ENCODE results near the gene HSPA8. TPM values are rescaled to one million over a fixed set of nuclear protein-coding genes. Genes with fewer than 3 reads are reported as not detected.
"Not testable (repeated sequence)": the region's sequence is repeated elsewhere in the genome, so short reads cannot be mapped to it uniquely, and the experiment has no call there.

HSPA8 gene
- total RNA-seq, 2 experiments from 2014 or later: 788 to 811 TPM

DNA sequence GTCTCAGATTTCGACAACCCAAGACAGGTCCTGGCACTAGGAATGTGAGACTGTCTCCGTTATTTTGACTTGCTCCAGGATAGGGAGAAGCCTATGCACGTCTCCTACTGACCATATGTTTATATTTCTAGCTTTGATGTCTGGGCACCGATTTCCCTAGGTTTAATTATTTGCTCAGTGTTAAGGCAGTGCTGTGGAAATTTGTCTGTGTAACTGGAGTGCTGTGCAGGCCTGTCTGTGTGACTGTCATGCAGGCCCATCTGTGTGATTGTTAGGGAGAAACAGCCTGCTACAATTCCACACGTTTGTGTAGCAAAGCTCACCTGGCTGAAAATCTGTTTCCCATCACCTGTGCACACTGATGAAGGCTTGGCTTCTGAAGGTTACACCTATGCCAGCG, 29.6 kb upstream of the HSPA8 start:
- TF ChIP-seq, protein P1, sequence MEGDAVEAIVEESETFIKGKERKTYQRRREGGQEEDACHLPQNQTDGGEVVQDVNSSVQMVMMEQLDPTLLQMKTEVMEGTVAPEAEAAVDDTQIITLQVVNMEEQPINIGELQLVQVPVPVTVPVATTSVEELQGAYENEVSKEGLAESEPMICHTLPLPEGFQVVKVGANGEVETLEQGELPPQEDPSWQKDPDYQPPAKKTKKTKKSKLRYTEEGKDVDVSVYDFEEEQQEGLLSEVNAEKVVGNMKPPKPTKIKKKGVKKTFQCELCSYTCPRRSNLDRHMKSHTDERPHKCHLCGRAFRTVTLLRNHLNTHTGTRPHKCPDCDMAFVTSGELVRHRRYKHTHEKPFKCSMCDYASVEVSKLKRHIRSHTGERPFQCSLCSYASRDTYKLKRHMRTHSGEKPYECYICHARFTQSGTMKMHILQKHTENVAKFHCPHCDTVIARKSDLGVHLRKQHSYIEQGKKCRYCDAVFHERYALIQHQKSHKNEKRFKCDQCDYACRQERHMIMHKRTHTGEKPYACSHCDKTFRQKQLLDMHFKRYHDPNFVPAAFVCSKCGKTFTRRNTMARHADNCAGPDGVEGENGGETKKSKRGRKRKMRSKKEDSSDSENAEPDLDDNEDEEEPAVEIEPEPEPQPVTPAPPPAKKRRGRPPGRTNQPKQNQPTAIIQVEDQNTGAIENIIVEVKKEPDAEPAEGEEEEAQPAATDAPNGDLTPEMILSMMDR (IDR thresholded peaks at IDR 0.05): no peak

DNA sequence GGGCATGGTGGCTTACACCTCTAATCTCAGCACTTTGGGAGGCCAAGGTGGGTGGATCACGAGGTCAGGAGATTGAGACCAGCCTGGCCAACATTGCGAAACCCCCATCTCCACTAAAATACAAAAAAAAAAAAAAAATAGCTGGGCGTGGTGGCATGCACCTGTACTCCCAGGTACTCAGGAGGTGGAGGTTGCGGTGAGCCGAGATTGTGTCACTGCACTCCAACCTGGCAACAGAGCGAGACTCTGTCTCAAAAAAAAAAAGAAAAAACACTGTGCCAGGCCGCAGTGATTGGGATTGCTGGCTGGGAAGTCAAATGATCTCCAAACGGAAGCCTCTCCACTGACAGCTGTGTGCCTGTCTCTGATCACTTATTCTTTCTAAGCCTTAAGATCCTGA, 28.2 kb upstream of the HSPA8 start:
- H3K27ac ChIP-seq (ENCODE audit: low read depth in 1 of 2, low read length in 2 of 2); H3K27ac Mint-ChIP-seq; H3K4me3 ChIP-seq (ENCODE audit: low read length); H3K9me3 Mint-ChIP-seq; H3K27me3 Mint-ChIP-seq; H3K27me3 ChIP-seq (ENCODE audit: control insufficient read depth in 1 of 2, insufficient read depth in 2 of 2, low read length in 2 of 2); DNase-seq; intact Hi-C loops (cut with DNase I, micrococcal nuclease); H3K4me3 Mint-ChIP-seq; H3K36me3 Mint-ChIP-seq (ENCODE audit: low read depth); H3K36me3 ChIP-seq (ENCODE audit: insufficient read depth, low read length); H3K9me3 ChIP-seq (ENCODE audit: control insufficient read depth in 1 of 2, insufficient read depth in 1 of 2, low read length in 2 of 2); ATAC-seq (ENCODE audit: poor library complexity): not testable (repeated sequence)
- peaks cover 31% of the 10 kb centered on the region for H3K4me1 Mint-ChIP-seq (ENCODE audit: low read depth)
- CTCF ChIA-PET: interaction anchor here (1.4 kb wide), 1 partner anchor 13 kb away, joined by 5 read pairs; no protein-coding TSS in a partner anchor
- POLR2A ChIA-PET: interaction anchor here (2.4 to 3.7 kb wide), 2 partner anchors 13 to 28 kb away, joined by 13 to 24 read pairs; partner anchors contain the start of gene HSPA8
- peaks cover 38% of the 10 kb centered on the region for H3K4me1 ChIP-seq (ENCODE audit: insufficient read depth, low read length)

More for the DNA sequence above, 29.6 kb upstream of the HSPA8 start:
- Histone ChIP-seq H3K9me3 (ENCODE audit: control insufficient read depth in 1 of 2, insufficient read depth in 1 of 2, low read length in 2 of 2) (no peaks in the 10 kb centered on the region), H3K27me3 (ENCODE audit: control insufficient read depth in 1 of 2, insufficient read depth in 2 of 2, low read length in 2 of 2) (no peaks in the 10 kb centered on the region), H3K27ac (ENCODE audit: low read depth in 1 of 2, low read length in 2 of 2) (no peak overlapping the region), H3K36me3 (ENCODE audit: insufficient read depth, low read length) (no peaks in the 10 kb centered on the region), H3K4me1 (ENCODE audit: insufficient read depth, low read length) (peaks cover 26% of the 10 kb centered on the region), H3K4me3 (ENCODE audit: low read length) (no peak overlapping the region)
- H3K27me3 Mint-ChIP-seq: no peaks in the 10 kb centered on the region
- ATAC-seq (ENCODE audit: poor library complexity) (no peak), DNase-seq (no peak)
- H3K4me1 Mint-ChIP-seq (ENCODE audit: low read depth): peaks cover 25% of the 10 kb centered on the region
- H3K9me3 Mint-ChIP-seq: no peaks in the 10 kb centered on the region
- H3K36me3 Mint-ChIP-seq (ENCODE audit: low read depth): no peaks in the 10 kb centered on the region
- H3K27ac Mint-ChIP-seq: peak overlapping the region; percentile 75
- no peak overlapping the region for H3K4me3 Mint-ChIP-seq
- ChIA-PET POLR2A (interaction anchor here (0.7 to 2.4 kb wide), 5 partner anchors 9 to 29 kb away, joined by 3 to 13 read pairs (median 3); partner anchors contain the start of gene HSPA8), CTCF (interaction anchor here (1.5 kb wide), 1 partner anchor 12 kb away, joined by 4 read pairs; no protein-coding TSS in a partner anchor)
- intact Hi-C loops (cut with DNase I, micrococcal nuclease): no loop called here

DNA sequence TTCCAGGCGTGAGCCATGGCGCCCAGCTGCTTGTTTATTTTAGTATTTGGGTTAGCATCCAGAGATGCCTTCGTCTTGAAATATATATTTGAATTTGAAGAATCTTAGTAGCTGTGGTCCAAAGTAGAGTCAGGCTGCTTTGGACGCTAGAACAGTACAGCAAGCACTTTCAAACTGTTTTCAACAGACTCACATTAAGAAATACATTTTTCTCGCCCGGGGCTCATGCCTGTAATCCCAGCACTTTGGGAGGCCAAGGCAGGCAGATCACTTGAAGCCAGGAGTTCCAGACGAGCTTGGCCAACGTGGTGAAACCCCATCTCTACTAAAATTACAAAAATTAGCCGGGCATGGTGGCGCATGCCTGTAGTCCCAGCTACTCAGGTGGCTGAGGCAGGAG, 27.0 kb upstream of the HSPA8 start:
- H3K4me1 ChIP-seq (ENCODE audit: insufficient read depth, low read length): peaks cover 43% of the 10 kb centered on the region
- H3K27me3 ChIP-seq (ENCODE audit: control insufficient read depth in 1 of 2, insufficient read depth in 2 of 2, low read length in 2 of 2); H3K27me3 Mint-ChIP-seq; H3K36me3 ChIP-seq (ENCODE audit: insufficient read depth, low read length); H3K27ac ChIP-seq (ENCODE audit: low read depth in 1 of 2, low read length in 2 of 2); H3K36me3 Mint-ChIP-seq (ENCODE audit: low read depth); H3K9me3 ChIP-seq (ENCODE audit: control insufficient read depth in 1 of 2, insufficient read depth in 1 of 2, low read length in 2 of 2); H3K4me3 Mint-ChIP-seq; H3K4me3 ChIP-seq (ENCODE audit: low read length); H3K9me3 Mint-ChIP-seq; ATAC-seq (ENCODE audit: poor library complexity); intact Hi-C loops (cut with DNase I, micrococcal nuclease); DNase-seq: not testable (repeated sequence)
- ChIA-PET POLR2A (interaction anchor here (0.9 to 10.9 kb wide), 6 partner anchors 14 to 33 kb away, joined by 3 to 182 read pairs (median 34); partner anchors contain the start of gene HSPA8), CTCF (interaction anchor here (1.2 kb wide), 1 partner anchor 14 kb away, joined by 3 read pairs; no protein-coding TSS in a partner anchor)
- Mint-ChIP-seq H3K4me1 (ENCODE audit: low read depth) (peaks cover 33% of the 10 kb centered on the region), H3K27ac (peak overlapping the region; percentile 94)

DNA sequence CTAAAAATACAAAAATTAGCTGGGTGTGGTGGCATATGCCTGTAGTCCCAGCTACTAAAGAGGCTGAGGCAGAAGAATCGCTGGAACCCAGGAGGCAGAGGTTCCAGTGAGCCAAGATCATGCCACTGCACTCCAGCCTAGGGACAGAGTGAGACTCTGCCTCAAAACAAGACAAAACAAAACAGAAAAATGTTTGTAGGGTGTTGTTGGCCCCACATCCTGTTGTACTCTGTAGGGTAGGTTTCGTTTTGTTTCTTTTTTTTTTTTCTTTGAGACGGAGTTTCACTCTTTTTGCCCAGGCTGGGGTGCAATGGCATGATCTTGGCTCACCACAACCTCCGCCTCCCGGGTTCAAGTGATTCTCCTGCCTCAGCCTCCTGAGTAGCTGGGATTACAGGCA, 25.7 kb upstream of the HSPA8 start:
- Mint-ChIP-seq H3K27ac (peak overlapping the region; percentile 94), H3K4me1 (ENCODE audit: low read depth) (peaks cover 46% of the 10 kb centered on the region), H3K4me3 (peak overlapping the region; percentile 78)
- intact Hi-C loops (cut with DNase I, micrococcal nuclease): loop anchor here (2.0 kb wide), 3 partner anchors 13 to 25 kb away; partner anchors contain the start of gene HSPA8 (in 2 of the 2)
- ChIA-PET CTCF (interaction anchor here (1.1 kb wide), 1 partner anchor 159 kb away, joined by 3 read pairs; no protein-coding TSS in a partner anchor), POLR2A (interaction anchor here (0.7 to 10.9 kb wide), 9 partner anchors 9 to 236 kb away, joined by 3 to 182 read pairs (median 18); partner anchors contain the start of gene HSPA8)
- H3K4me1 ChIP-seq (ENCODE audit: insufficient read depth, low read length): peaks cover 53% of the 10 kb centered on the region
- not testable (repeated sequence) for H3K27me3 Mint-ChIP-seq; H3K36me3 Mint-ChIP-seq (ENCODE audit: low read depth); H3K9me3 ChIP-seq (ENCODE audit: control insufficient read depth in 1 of 2, insufficient read depth in 1 of 2, low read length in 2 of 2); H3K9me3 Mint-ChIP-seq; H3K36me3 ChIP-seq (ENCODE audit: insufficient read depth, low read length); H3K27me3 ChIP-seq (ENCODE audit: control insufficient read depth in 1 of 2, insufficient read depth in 2 of 2, low read length in 2 of 2)
- ATAC-seq (ENCODE audit: poor library complexity): peak; percentile 90
- H3K4me3 ChIP-seq (ENCODE audit: low read length): peak overlapping the region; percentile 16
- H3K27ac ChIP-seq (ENCODE audit: low read depth in 1 of 2, low read length in 2 of 2): peak overlapping the region; percentile 41 to 72
- peak in 10 of 14 experiments; percentile 17 to 84 (median 34) for DNase-seq
